ENCODE results near the gene GULP1.

DNA sequence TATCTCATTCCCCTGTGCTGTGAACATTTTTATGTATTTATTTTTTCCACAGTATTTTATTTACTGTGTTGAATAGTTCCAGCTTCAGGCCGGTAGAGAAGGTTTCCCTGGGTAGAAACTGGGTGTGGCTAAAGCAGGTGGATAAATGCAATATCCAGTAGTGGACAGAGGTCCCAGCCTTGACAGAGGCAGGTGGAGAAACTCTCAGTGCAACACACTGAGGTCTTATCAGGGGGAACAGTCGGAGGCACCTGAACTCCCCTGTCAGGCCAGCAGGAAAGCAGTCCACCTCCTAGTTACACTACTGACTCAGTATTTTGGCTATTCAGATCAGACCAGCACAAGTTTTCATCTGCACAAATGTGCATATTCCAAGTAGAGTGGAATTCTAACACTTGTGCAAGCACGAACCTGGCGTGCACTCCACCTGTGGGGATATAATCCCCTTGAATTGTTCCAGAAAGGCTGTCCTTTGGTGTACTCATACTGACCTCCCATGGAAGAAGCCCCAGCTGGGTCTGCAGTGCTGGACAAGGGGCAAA, 103.3 kb downstream of the GULP1 start:
- TF ChIP-seq, protein P1, sequence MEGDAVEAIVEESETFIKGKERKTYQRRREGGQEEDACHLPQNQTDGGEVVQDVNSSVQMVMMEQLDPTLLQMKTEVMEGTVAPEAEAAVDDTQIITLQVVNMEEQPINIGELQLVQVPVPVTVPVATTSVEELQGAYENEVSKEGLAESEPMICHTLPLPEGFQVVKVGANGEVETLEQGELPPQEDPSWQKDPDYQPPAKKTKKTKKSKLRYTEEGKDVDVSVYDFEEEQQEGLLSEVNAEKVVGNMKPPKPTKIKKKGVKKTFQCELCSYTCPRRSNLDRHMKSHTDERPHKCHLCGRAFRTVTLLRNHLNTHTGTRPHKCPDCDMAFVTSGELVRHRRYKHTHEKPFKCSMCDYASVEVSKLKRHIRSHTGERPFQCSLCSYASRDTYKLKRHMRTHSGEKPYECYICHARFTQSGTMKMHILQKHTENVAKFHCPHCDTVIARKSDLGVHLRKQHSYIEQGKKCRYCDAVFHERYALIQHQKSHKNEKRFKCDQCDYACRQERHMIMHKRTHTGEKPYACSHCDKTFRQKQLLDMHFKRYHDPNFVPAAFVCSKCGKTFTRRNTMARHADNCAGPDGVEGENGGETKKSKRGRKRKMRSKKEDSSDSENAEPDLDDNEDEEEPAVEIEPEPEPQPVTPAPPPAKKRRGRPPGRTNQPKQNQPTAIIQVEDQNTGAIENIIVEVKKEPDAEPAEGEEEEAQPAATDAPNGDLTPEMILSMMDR (IDR thresholded peaks at IDR 0.05): no peak
- TF ChIP-seq POLR2A (IDR thresholded peaks at IDR 0.05) (no peak), EP300 (IDR thresholded peaks at IDR 0.05) (no peak), POLR2AphosphoS5 (IDR thresholded peaks at IDR 0.05) (no peak)
